GM19193 (cell line): ENCODE data around the gene RBMS3.

Experiments
- POLR2A ChIP-seq: IDR thresholded peaks from 4 replicates; pipeline ENCODE4 v1.6.1; 2011; ENCODE audit not compliant: insufficient read depth, insufficient read length; ENCODE audit errors: extremely low read depth

RBMS3 gene

GRCh38 chr3:30002797-30003196, 721.9 kb downstream of the RBMS3 start:
- no peak for TF ChIP-seq POLR2A

- TF ChIP-seq POLR2A: no peak
Observed at GRCh38 chr3:30003741-30004140, 722.9 kb downstream of the RBMS3 start.

- TF ChIP-seq POLR2A: no peak
Observed at GRCh38 chr3:30004481-30004880, 723.6 kb downstream of the RBMS3 start.

- no peak for TF ChIP-seq POLR2A
Observed at GRCh38 chr3:30006111-30006510, 725.2 kb downstream of the RBMS3 start.

- no peak for TF ChIP-seq POLR2A
Observed at GRCh38 chr3:30007668-30008067, 726.8 kb downstream of the RBMS3 start.

- TF ChIP-seq POLR2A: no peak
Observed at GRCh38 chr3:30011237-30011803, 730.4 kb downstream of the RBMS3 start.

- TF ChIP-seq POLR2A: no peak
Observed at GRCh38 chr3:30012941-30013543, 732.2 kb downstream of the RBMS3 start.

GRCh38 chr3:30017901-30018300, 737.0 kb downstream of the RBMS3 start:
- TF ChIP-seq POLR2A: no peak

GRCh38 chr3:30020380-30020779, 739.5 kb downstream of the RBMS3 start:
- TF ChIP-seq POLR2A: no peak

GRCh38 chr3:30024466-30024865, 743.6 kb downstream of the RBMS3 start:
- no peak for TF ChIP-seq POLR2A

- no peak for TF ChIP-seq POLR2A
Observed at GRCh38 chr3:30026851-30027250, 746.0 kb downstream of the RBMS3 start.

- TF ChIP-seq POLR2A: no peak
Observed at GRCh38 chr3:30034246-30034991, 753.5 kb downstream of the RBMS3 start.

- no peak for TF ChIP-seq POLR2A
Observed at GRCh38 chr3:30035935-30036567, 755.2 kb downstream of the RBMS3 start.

GRCh38 chr3:30040126-30040525, 759.3 kb downstream of the RBMS3 start:
- TF ChIP-seq POLR2A: no peak

GRCh38 chr3:30042274-30042859, 761.5 kb downstream of the RBMS3 start:
- TF ChIP-seq POLR2A: no peak
